GM19099 (cell line): Measurements from ENCODE around the gene NPEPL1.

ENCODE experiments used
- POLR2A ChIP-seq: IDR thresholded peaks from 3 replicates; pipeline ENCODE4 v1.6.1; 2011; ENCODE audit warnings: low read depth; ENCODE audit not compliant: insufficient read length; ENCODE audit errors: extremely low read depth

NPEPL1 gene

GRCh38 chr20:58669287-58670006, 23.2 kb upstream of the NPEPL1 start:
- no peak for TF ChIP-seq POLR2A

GRCh38 chr20:58670102-58670501, 22.5 kb upstream of the NPEPL1 start:
- TF ChIP-seq POLR2A = no peak

DNA sequence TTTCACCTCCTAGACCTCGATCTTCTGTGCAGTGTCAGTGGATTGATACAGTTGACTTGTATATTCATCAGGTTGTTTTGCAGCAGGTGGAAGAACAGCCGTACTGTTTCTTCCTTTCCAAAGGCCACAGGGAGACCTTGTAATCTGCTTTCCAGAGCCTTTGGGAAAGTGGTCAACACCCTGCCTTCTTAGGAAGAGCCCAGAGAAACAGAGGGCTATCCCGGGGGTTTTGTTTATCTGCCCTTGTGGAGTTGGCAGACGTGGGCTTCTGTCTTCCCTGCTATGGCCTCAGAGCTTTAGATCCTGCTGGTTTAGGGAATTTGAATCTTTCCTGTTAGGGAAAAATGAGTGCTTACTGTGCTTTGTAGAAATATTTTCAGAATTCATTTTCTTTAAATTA, 21.9 kb upstream of the NPEPL1 start:
- no peak for TF ChIP-seq POLR2A

- no peak for TF ChIP-seq POLR2A
These were observed 19.5 kb upstream of the NPEPL1 start for GRCh38 chr20:58673119-58673518.

GRCh38 chr20:58675146-58675584, 17.4 kb upstream of the NPEPL1 start:
- no peak for TF ChIP-seq POLR2A

- TF ChIP-seq POLR2A = no peak
These were observed 17.0 kb upstream of the NPEPL1 start for GRCh38 chr20:58675641-58676040.

- no peak for TF ChIP-seq POLR2A
These were observed 16.4 kb upstream of the NPEPL1 start for GRCh38 chr20:58676161-58676560.

GRCh38 chr20:58677079-58677604, 15.5 kb upstream of the NPEPL1 start:
- TF ChIP-seq POLR2A = no peak

DNA sequence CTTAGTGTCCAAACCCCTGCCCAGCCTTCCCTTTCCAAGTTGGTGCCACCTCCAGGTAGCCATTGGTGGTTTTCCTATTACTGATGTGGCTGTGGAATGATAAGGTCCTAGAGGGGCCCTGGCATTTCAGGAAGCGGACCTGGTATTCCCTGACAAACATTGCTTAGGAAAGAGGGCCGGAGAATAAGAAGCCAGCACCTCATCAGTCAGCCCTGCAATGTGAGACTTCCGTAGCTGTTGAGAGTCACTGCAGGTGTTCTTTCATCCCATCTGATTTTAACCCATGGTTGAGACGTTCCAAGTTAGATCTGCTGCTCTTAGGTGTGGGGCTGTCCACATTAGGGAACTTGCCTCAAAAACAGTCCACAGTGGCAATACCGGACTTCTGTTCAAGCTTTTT, 14.8 kb upstream of the NPEPL1 start:
- TF ChIP-seq POLR2A = no peak

- TF ChIP-seq POLR2A = no peak
These were observed 13.8 kb upstream of the NPEPL1 start for GRCh38 chr20:58678806-58679205.

DNA sequence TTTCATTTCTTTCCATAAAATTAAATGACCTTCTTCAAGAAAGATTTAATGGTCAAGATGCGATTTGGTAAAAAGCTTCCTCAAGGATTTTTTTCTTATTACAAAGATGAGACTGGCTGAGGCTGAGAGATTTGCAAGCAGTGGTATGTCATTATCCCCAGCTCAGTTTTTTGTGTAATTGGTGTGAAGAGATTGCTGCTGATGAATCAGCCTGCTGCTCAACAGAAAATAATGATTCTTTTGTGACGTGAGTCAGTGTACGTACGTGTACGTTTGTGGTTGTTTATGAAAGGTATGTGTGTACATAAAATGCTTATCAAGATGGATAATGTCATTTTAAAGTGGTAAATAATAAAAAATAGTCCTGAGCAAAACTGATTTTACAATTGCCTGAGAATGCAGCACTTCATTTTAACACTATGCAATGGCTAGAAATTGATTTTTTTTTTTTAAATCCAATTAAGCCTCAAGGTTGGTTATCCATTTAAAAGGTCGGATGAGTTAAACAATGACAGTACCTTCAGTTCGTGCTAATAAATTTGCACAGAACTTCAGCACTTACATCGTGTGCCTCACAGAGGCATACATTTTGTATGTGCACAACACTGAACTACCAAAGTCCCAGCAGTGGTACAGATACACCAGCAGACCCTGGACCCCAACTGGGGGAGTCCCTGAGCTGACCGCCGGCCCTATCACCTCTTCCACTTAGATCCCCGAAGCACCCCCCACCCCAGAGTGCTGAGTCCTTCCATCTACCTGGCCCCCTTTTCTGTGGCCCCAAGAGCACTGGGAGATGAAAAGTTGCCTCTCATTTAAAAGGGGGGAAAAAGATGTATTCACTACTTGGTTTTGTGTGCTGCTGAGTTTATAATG, 9.7 kb upstream of the NPEPL1 start:
- TF ChIP-seq POLR2A = no peak

- no peak for TF ChIP-seq POLR2A
These were observed 8.3 kb upstream of the NPEPL1 start for GRCh38 chr20:58684291-58684690.

DNA sequence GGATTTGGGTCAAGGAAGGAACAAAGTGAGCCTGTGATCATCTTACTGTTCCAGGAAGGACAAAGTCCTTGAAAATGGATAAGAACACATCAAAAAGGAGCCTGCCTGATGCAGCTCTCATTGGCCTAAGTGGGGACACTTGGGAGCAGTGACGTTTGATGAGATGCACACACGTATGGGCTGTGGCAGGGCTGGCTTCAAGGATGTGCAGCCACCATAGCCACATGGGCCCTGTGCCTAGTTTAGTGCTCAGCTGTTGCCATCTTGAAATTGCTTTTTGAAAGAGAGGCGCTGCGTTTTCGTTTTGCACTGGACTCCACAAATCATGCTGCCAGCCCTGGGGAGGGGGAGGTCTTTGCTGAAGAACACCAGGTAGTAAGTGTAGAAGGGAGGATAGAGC, 6.6 kb upstream of the NPEPL1 start:
- TF ChIP-seq POLR2A = no peak

- TF ChIP-seq POLR2A = no peak
These were observed 4.2 kb upstream of the NPEPL1 start for GRCh38 chr20:58688414-58688813.

DNA sequence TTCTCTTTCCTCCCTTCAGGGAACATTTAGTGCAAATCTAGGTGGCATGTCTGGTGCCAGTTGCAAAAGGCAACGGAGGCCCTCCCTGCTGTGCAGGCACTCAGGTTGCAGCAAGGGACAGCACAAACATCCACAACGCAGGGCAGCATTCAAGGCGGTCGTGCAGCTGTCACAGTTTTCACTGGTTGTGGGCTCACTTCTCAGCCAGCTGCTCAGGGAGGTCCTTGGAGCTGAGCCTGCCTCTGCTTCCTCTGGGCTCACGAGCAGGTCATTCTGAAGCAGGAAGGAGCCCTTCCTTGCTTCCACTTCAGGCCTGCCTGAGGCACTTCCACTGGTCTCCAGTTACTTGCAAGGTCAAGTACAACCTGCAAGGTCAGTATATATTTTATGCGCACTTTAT, 3.8 kb upstream of the NPEPL1 start:
- TF ChIP-seq POLR2A = no peak
